ENCODE data around the gene PXT1. TPM values are rescaled to one million over a fixed set of nuclear protein-coding genes. Genes with fewer than 3 reads are reported as not detected.

Gene PXT1
- total RNA-seq, 2 experiments from 2014 or later, result 0.25 TPM; not detected in 1

- no peaks in the 10 kb centered on the region for H4K20me1 ChIP-seq (ENCODE audit: insufficient read depth, low read length)
- ChIA-PET POLR2A (no interaction called here), CTCF (ENCODE audit: unreplicated experiment) (no interaction called here)
- H3K36me3 ChIP-seq (ENCODE audit: insufficient read depth, low read length), result no peaks in the 10 kb centered on the region
- no peaks in the 10 kb centered on the region for H3K79me2 ChIP-seq (ENCODE audit: insufficient read depth, low read depth, low read length)
- BruUV-seq (replicated peaks), result no TSS peak
- intact Hi-C loops (cut with micrococcal nuclease; ENCODE audit: unreplicated experiment), result no loop called here
- TF ChIP-seq EZH2phosphoT487 (IDR thresholded peaks at IDR 0.05; ENCODE audit: borderline replicate concordance, low read depth, low read length), result no peak
- no peak for TF ChIP-seq CTCF (conservative IDR thresholded peaks at IDR 0.05; ENCODE audit: low read length)
- H3K9me3 ChIP-seq (ENCODE audit: low read length), result no peaks in the 10 kb centered on the region
- peaks cover 3% of the 10 kb centered on the region for H3K4me1 ChIP-seq (ENCODE audit: insufficient read depth, low read length, poor library complexity, severe bottlenecking)
- no peak overlapping the region for H2AFZ ChIP-seq (ENCODE audit: low read length)
- H3K9me2 ChIP-seq (ENCODE audit: insufficient read depth, low read length), result no peaks in the 10 kb centered on the region
- no peak overlapping the region for H3K4me2 ChIP-seq (ENCODE audit: low read length)
- no peak for DNase-seq (ENCODE audit: low spot score)
- no peak overlapping the region for H3K27ac ChIP-seq (ENCODE audit: low read depth, low read length, poor library complexity, severe bottlenecking)
- no peak overlapping the region for H3K4me3 ChIP-seq (ENCODE audit: low read depth, low read length, poor library complexity, severe bottlenecking)
These were observed 67.0 kb downstream of the PXT1 start for GRCh38 chr6:36375644-36376155.

- intact Hi-C loops (cut with micrococcal nuclease; ENCODE audit: unreplicated experiment), result no loop called here
- no peaks in the 10 kb centered on the region for H3K9me2 ChIP-seq (ENCODE audit: insufficient read depth, low read length)
- ChIA-PET CTCF (ENCODE audit: unreplicated experiment) (no interaction called here), POLR2A (no interaction called here)
- H3K79me2 ChIP-seq (ENCODE audit: insufficient read depth, low read depth, low read length), result no peaks in the 10 kb centered on the region
- no peaks in the 10 kb centered on the region for H3K9me3 ChIP-seq (ENCODE audit: low read length)
- no TSS peak for BruUV-seq (replicated peaks)
- no peaks in the 10 kb centered on the region for H3K36me3 ChIP-seq (ENCODE audit: insufficient read depth, low read length)
- peaks cover 3% of the 10 kb centered on the region for H3K4me1 ChIP-seq (ENCODE audit: insufficient read depth, low read length, poor library complexity, severe bottlenecking)
- H2AFZ ChIP-seq (ENCODE audit: low read length), result no peak overlapping the region
- no peak for DNase-seq (ENCODE audit: low spot score)
- TF ChIP-seq EZH2phosphoT487 (IDR thresholded peaks at IDR 0.05; ENCODE audit: borderline replicate concordance, low read depth, low read length), result no peak
- no peak for TF ChIP-seq CTCF (conservative IDR thresholded peaks at IDR 0.05; ENCODE audit: low read length)
- no peak overlapping the region for H3K27ac ChIP-seq (ENCODE audit: low read depth, low read length, poor library complexity, severe bottlenecking)
- no peaks in the 10 kb centered on the region for H4K20me1 ChIP-seq (ENCODE audit: insufficient read depth, low read length)
- no peak overlapping the region for H3K4me2 ChIP-seq (ENCODE audit: low read length)
- H3K4me3 ChIP-seq (ENCODE audit: low read depth, low read length, poor library complexity, severe bottlenecking), result no peak overlapping the region
These were observed 67.7 kb downstream of the PXT1 start for GRCh38 chr6:36374972-36375371.

DNA sequence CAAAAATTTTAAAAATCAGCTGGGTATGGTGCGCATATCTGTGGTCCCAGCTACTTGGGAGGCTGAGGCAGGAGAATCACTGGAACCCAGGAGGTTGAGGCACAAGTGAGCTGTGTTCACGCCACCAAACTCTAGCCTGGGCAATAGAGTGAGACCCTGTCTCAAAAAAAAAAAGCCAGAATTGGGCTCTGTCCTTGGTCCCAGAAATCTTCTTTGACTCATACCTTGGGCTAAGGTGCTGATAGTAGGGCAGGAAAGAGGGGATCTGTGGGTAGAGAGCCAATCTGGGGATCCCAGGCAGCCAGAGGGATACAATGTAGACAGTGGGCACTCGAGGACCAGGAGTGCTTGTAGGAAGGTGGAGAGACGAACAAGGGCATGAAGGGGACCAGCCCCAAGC is 68.5 kb downstream of the PXT1 start:
- no peak for TF ChIP-seq EZH2phosphoT487 (IDR thresholded peaks at IDR 0.05; ENCODE audit: borderline replicate concordance, low read depth, low read length)
- no peak for TF ChIP-seq CTCF (conservative IDR thresholded peaks at IDR 0.05; ENCODE audit: low read length)
- H4K20me1 ChIP-seq (ENCODE audit: insufficient read depth, low read length), result no peaks in the 10 kb centered on the region
- no peak overlapping the region for H3K4me2 ChIP-seq (ENCODE audit: low read length)
- no peaks in the 10 kb centered on the region for H3K36me3 ChIP-seq (ENCODE audit: insufficient read depth, low read length)
- H2AFZ ChIP-seq (ENCODE audit: low read length), result no peak overlapping the region
- H3K9me2 ChIP-seq (ENCODE audit: insufficient read depth, low read length), result no peaks in the 10 kb centered on the region
- DNase-seq (ENCODE audit: low spot score), result no peak
- peaks cover 3% of the 10 kb centered on the region for H3K4me1 ChIP-seq (ENCODE audit: insufficient read depth, low read length, poor library complexity, severe bottlenecking)
- no peak overlapping the region for H3K27ac ChIP-seq (ENCODE audit: low read depth, low read length, poor library complexity, severe bottlenecking)
- no peaks in the 10 kb centered on the region for H3K9me3 ChIP-seq (ENCODE audit: low read length)
- intact Hi-C loops (cut with micrococcal nuclease; ENCODE audit: unreplicated experiment), result no loop called here
- no peaks in the 10 kb centered on the region for H3K79me2 ChIP-seq (ENCODE audit: insufficient read depth, low read depth, low read length)
- POLR2A ChIA-PET, result no interaction called here
- no peak overlapping the region for H3K4me3 ChIP-seq (ENCODE audit: low read depth, low read length, poor library complexity, severe bottlenecking)
- CTCF ChIA-PET (ENCODE audit: unreplicated experiment), result no interaction called here
- BruUV-seq (replicated peaks), result no TSS peak

Measured in OCI-LY7 (cell line).